Neural progenitor cell (in vitro differentiated cells): ENCODE measurements around the gene C2orf15.

Source experiments
- EZH2 ChIP-seq: fragments of 200-600 bp; sonication (generic); IDR thresholded peaks from 2 replicates; pipeline ENCODE4 v1.6.1; 2017; ENCODE audit warnings: antibody characterized with exemption, mild to moderate bottlenecking, moderate library complexity
- TF ChIP-seq, protein P1 (sequence below): fragments of 200-600 bp; sonication (generic); IDR thresholded peaks from 2 replicates; pipeline ENCODE4 v1.5.1; 2017; ENCODE audit warnings: antibody characterized with exemption, mild to moderate bottlenecking

DNA sequence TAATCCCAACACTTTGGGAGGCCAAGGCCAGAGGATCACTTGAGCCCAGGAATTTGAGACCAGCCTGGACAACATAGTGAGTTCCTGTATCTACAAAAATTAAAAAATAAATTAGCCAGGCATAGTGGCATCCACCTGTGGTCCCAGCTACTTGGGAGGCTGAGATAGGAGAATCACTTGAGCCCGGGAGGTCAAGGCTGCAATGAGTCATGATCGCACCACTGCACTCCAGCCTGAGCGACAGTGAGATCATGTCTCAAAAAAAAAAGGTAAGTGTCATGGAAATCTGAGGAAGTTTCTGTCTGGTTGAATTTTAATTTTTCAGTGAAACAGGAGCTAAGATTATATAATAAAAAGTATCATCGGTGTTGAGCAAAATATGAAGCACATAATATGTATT is 2.5 kb upstream of the C2orf15 start:
- TF ChIP-seq EZH2: no peak
- TF ChIP-seq, protein P1, sequence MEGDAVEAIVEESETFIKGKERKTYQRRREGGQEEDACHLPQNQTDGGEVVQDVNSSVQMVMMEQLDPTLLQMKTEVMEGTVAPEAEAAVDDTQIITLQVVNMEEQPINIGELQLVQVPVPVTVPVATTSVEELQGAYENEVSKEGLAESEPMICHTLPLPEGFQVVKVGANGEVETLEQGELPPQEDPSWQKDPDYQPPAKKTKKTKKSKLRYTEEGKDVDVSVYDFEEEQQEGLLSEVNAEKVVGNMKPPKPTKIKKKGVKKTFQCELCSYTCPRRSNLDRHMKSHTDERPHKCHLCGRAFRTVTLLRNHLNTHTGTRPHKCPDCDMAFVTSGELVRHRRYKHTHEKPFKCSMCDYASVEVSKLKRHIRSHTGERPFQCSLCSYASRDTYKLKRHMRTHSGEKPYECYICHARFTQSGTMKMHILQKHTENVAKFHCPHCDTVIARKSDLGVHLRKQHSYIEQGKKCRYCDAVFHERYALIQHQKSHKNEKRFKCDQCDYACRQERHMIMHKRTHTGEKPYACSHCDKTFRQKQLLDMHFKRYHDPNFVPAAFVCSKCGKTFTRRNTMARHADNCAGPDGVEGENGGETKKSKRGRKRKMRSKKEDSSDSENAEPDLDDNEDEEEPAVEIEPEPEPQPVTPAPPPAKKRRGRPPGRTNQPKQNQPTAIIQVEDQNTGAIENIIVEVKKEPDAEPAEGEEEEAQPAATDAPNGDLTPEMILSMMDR: no peak
